Posterior vena cava (tissue), 2 donors: ENCODE data around the gene PLCG2. TPM values are rescaled to one million over a fixed set of nuclear protein-coding genes. Genes with fewer than 3 reads are reported as not detected.
"Not testable (repeated sequence)": the region's sequence is repeated elsewhere in the genome, so short reads cannot be mapped to it uniquely, and the experiment has no call there.

ENCODE experiments used
- DNase-seq: peaks from one replicate; pipeline ENCODE4 v3.0.0-alpha.2; 2020; ENCODE audit warnings: low spot score
- intact Hi-C, 2 donors: fragments of 100-400 bp; cut with DNase I; formaldehyde crosslinking; loops; one replicate each; pipeline versions ENCODE4 v1.14.1 to v1.14.2; 2022 to 2023
- total RNA-seq, 2 donors: library from RNA; stranded (reverse); fragmentation: NEBNext Ultra II Directional; extraction: Animal tissue kit (Norgen Biotek cat#: 25700); gene quantifications; one replicate each; pipeline ENCODE4 v1.2.1, GENCODE V29; 2021
- donor health status: DM: yes; HTN: yes; CAD: no.
- donor health status: DM: yes; HTN: yes; CAD: no.

Gene PLCG2
- total RNA-seq, 2 donors from 2014 or later, result 15.9 to 24.5 TPM

GRCh38 chr16:81748476-81749198, 30.5 kb upstream of the PLCG2 start:
- DNase-seq, result no peak
- intact Hi-C loops, result no loop called here

- DNase-seq, result peak; percentile 92
- intact Hi-C loops, result no loop called here
These were observed 26.7 kb upstream of the PLCG2 start for GRCh38 chr16:81752225-81752875.

GRCh38 chr16:81752876-81753227, 26.2 kb upstream of the PLCG2 start:
- intact Hi-C loops, result no loop called here
- DNase-seq, result no peak

- DNase-seq, result no peak
- intact Hi-C loops, result no loop called here
These were observed 24.2 kb upstream of the PLCG2 start for GRCh38 chr16:81754858-81755257.

GRCh38 chr16:81755915-81756614, 23.0 kb upstream of the PLCG2 start:
- intact Hi-C loops, result no loop called here
- DNase-seq, result no peak

- no peak for DNase-seq
- intact Hi-C loops, result no loop called here
These were observed 22.3 kb upstream of the PLCG2 start for GRCh38 chr16:81756615-81757356.

GRCh38 chr16:81758376-81758775, 20.7 kb upstream of the PLCG2 start:
- intact Hi-C loops, result no loop called here
- DNase-seq, result no peak

- intact Hi-C loops, DNase-seq: not testable (repeated sequence)
These were observed 16.8 kb upstream of the PLCG2 start for GRCh38 chr16:81762322-81762721.

GRCh38 chr16:81765111-81765919, 13.8 kb upstream of the PLCG2 start:
- intact Hi-C loops, result no loop called here
- DNase-seq, result peak; percentile 81

- intact Hi-C loops, result no loop called here
- DNase-seq, result no peak
These were observed 13.1 kb upstream of the PLCG2 start for GRCh38 chr16:81765969-81766368.

GRCh38 chr16:81767987-81768592, 11.0 kb upstream of the PLCG2 start:
- no peak for DNase-seq
- intact Hi-C loops, result no loop called here

- no peak for DNase-seq
- intact Hi-C loops, result no loop called here
These were observed 9.1 kb upstream of the PLCG2 start for GRCh38 chr16:81770008-81770407.

- peak; percentile 81 for DNase-seq
- intact Hi-C loops, result no loop called here
These were observed 4.7 kb upstream of the PLCG2 start for GRCh38 chr16:81774348-81774747.

- no peak for DNase-seq
- intact Hi-C loops, result no loop called here
These were observed 3.5 kb upstream of the PLCG2 start for GRCh38 chr16:81775570-81775969.

GRCh38 chr16:81778231-81778630, 860 bp upstream of the PLCG2 start:
- intact Hi-C loops, result no loop called here
- no peak for DNase-seq

- intact Hi-C loops, result no loop called here
- peak; percentile 87 for DNase-seq
These were observed 637 bp downstream of the PLCG2 start for GRCh38 chr16:81779536-81780320.

- intact Hi-C loops, result no loop called here
- no peak for DNase-seq
These were observed 1.3 kb downstream of the PLCG2 start for GRCh38 chr16:81780350-81780749.

- no peak for DNase-seq
- intact Hi-C loops, result no loop called here
These were observed 3.1 kb downstream of the PLCG2 start for GRCh38 chr16:81782236-81782635.
